SK-N-SH (cell line): ENCODE measurements around the gene LGALS3BP. TPM values are rescaled to one million over a fixed set of nuclear protein-coding genes. Genes with fewer than 3 reads are reported as not detected.

Experiments
- CTCF ChIA-PET: fragments of 300-600, 350-600 bp; formaldehyde crosslinking; extraction: SDS; loops from one replicate; lab custom pipeline; 2021; lab: Yijun Ruan, JAX
- POLR2A ChIA-PET: fragments of 350-600 bp; sonication (Branson Sonifier 250); formaldehyde crosslinking; extraction: SDS; loops from one replicate; lab custom pipeline; 2020; ENCODE audit warnings: antibody characterized with exemption, inconsistent platforms; lab: Yijun Ruan, JAX
- DNase-seq: peaks from one replicate; pipeline ENCODE4 v3.0.0; 2012
- H2AFZ ChIP-seq: fragments of 200-600 bp; sonication (generic); 2 replicates; pipeline ENCODE4 v1.8.1; 2016; ENCODE audit warnings: antibody characterized with exemption, mild to moderate bottlenecking, low read depth
- H3F3A ChIP-seq: fragments of 200-600 bp; sonication (generic); replicated peaks from 2 replicates; pipeline ENCODE3; 2016; ENCODE audit warnings: antibody characterized with exemption, mild to moderate bottlenecking; ENCODE audit not compliant: insufficient read depth
- H3K27ac ChIP-seq, 2 experiments: fragments of 200-500 bp in 1 of 2; fragments of 200-600 bp in 1 of 2; sonication (Bioruptor generic) in 1 of 2; sonication (generic), shearing (Covaris generic) in 1 of 2; 2 replicates each; pipeline versions ENCODE4 v1.5.1 to v1.6.1; 2014 to 2016; ENCODE audit warnings: low read depth in 2 of 2, inconsistent platforms in 1 of 2, low read length in 1 of 2, mild to moderate bottlenecking in 1 of 2, mixed read lengths in 1 of 2
- H3K27me3 ChIP-seq: fragments of 200-600 bp; sonication (generic), shearing (Covaris generic); 2 replicates; pipeline ENCODE4 v1.6.1; 2016; ENCODE audit warnings: mixed run types; ENCODE audit not compliant: insufficient read depth
- H3K36me3 ChIP-seq, 2 experiments: fragments of 200-500 bp in 1 of 2; fragments of 200-600 bp in 1 of 2; sonication (Bioruptor generic) in 1 of 2; sonication (generic) in 1 of 2; replicated peaks in 1 of 2; 2 replicates each; pipeline versions ENCODE3 to v1.5.1; 2014 to 2016; ENCODE audit warnings: low read length in 1 of 2, mild to moderate bottlenecking in 1 of 2; ENCODE audit not compliant: insufficient read depth in 2 of 2, control insufficient read depth in 1 of 2
- H3K4me1 ChIP-seq, 2 experiments: fragments of 200-500 bp in 1 of 2; fragments of 200-600 bp in 1 of 2; sonication (Bioruptor generic) in 1 of 2; sonication (generic), shearing (Covaris generic) in 1 of 2; 2 replicates each; pipeline versions ENCODE4 v1.5.1 to v1.6.1; 2014 to 2016; ENCODE audit warnings: low read depth in 1 of 2, low read length in 1 of 2, mixed run types in 1 of 2; ENCODE audit not compliant: insufficient read depth in 2 of 2, control insufficient read depth in 1 of 2
- H3K4me2 ChIP-seq: fragments of 200-600 bp; sonication (generic), shearing (Covaris generic); 2 replicates; pipeline ENCODE4 v1.6.1; 2017; ENCODE audit warnings: mixed run types
- H3K4me3 ChIP-seq, 2 experiments: fragments of 200-500 bp in 1 of 2; fragments of 200-600 bp in 1 of 2; sonication (Bioruptor generic) in 1 of 2; sonication (generic), shearing (Covaris generic) in 1 of 2; 2 replicates each; pipeline versions ENCODE4 v1.5.1 to v1.8.1; 2014 to 2016; ENCODE audit warnings: low read depth in 2 of 2, inconsistent platforms in 1 of 2, low read length in 1 of 2, mild to moderate bottlenecking in 1 of 2, mixed read lengths in 1 of 2, moderate library complexity in 1 of 2
- H3K79me2 ChIP-seq: fragments of 200-600 bp; sonication (generic); 2 replicates; pipeline ENCODE4 v1.8.1; 2017; ENCODE audit warnings: mild to moderate bottlenecking; ENCODE audit not compliant: insufficient read depth
- H3K9ac ChIP-seq: fragments of 200-600 bp; sonication (generic); 2 replicates; pipeline ENCODE4 v1.6.1; 2017; ENCODE audit warnings: mixed run types
- H3K9me2 ChIP-seq: fragments of 200-600 bp; sonication (generic); 2 replicates; pipeline ENCODE4 v1.6.1; 2017; ENCODE audit warnings: mixed run types
- H3K9me3 ChIP-seq: fragments of 200-600 bp; sonication (generic); 2 replicates; pipeline ENCODE4 v1.6.1; 2017; ENCODE audit warnings: mixed run types, mild to moderate bottlenecking, moderate library complexity
- H4K20me1 ChIP-seq: fragments of 200-600 bp; sonication (generic); 2 replicates; pipeline ENCODE4 v1.6.1; 2017; ENCODE audit warnings: mild to moderate bottlenecking, mixed run types; ENCODE audit not compliant: insufficient read depth
- CHD2 ChIP-seq: fragments of 150-350 bp; IDR thresholded peaks from 2 replicates; pipeline ENCODE4 v1.6.1; 2018; ENCODE audit warnings: low read length; ENCODE audit not compliant: partially characterized antibody
- ELF1 ChIP-seq: IDR thresholded peaks from 2 replicates; pipeline ENCODE4 v1.4.0; 2012
- EZH2phosphoT487 ChIP-seq: fragments of 200-600 bp; sonication (generic); IDR thresholded peaks from 2 replicates; pipeline ENCODE4 v1.6.1; 2017; ENCODE audit warnings: low read depth, mixed run types, mild to moderate bottlenecking, antibody characterized with exemption, moderate library complexity, borderline replicate concordance
- FOSL2 ChIP-seq: IDR thresholded peaks from 2 replicates; pipeline ENCODE4 v1.4.0; 2012; ENCODE audit warnings: low read depth, mild to moderate bottlenecking, moderate library complexity, borderline replicate concordance
- FOXM1 ChIP-seq: IDR thresholded peaks from 2 replicates; pipeline ENCODE4 v1.4.0; 2012; ENCODE audit warnings: low read depth, mild to moderate bottlenecking
- JUND ChIP-seq: IDR thresholded peaks from 2 replicates; pipeline ENCODE4 v1.4.0; 2012
- MAX ChIP-seq: IDR thresholded peaks from 2 replicates; pipeline ENCODE4 v1.4.0; 2012; ENCODE audit warnings: low read depth
- MEF2A ChIP-seq: IDR thresholded peaks from 2 replicates; pipeline ENCODE4 v1.4.0; 2012; ENCODE audit warnings: low read depth, borderline replicate concordance
- MXI1 ChIP-seq: IDR thresholded peaks from 2 replicates; pipeline ENCODE4 v1.6.1; 2012; ENCODE audit warnings: mild to moderate bottlenecking, low read depth, low read length, improper control_type of control experiment
- NFIC ChIP-seq: IDR thresholded peaks from 2 replicates; pipeline ENCODE4 v1.4.0; 2012; ENCODE audit warnings: borderline replicate concordance
- POLR2AphosphoS5 ChIP-seq: IDR thresholded peaks from 2 replicates; pipeline ENCODE4 v1.6.1; 2012; ENCODE audit warnings: low read depth, low read length
- RAD21 ChIP-seq: IDR thresholded peaks from 2 replicates; pipeline ENCODE4 v1.6.1; 2012; ENCODE audit warnings: mild to moderate bottlenecking, low read length
- RCOR1 ChIP-seq: fragments of 150-350 bp; IDR thresholded peaks from 2 replicates; pipeline ENCODE4 v1.6.1; 2017; ENCODE audit warnings: antibody characterized with exemption, low read length
- SIN3A ChIP-seq: IDR thresholded peaks from 2 replicates; pipeline ENCODE4 v1.6.1; 2012; ENCODE audit warnings: low read depth, mild to moderate bottlenecking, low read length, moderate library complexity, borderline replicate concordance
- SMC3 ChIP-seq: IDR thresholded peaks from 2 replicates; pipeline ENCODE4 v1.6.1; 2012; ENCODE audit warnings: low read depth, low read length, improper control_type of control experiment
- TEAD4 ChIP-seq: IDR thresholded peaks from 2 replicates; pipeline ENCODE4 v1.4.0; 2012; ENCODE audit warnings: mild to moderate bottlenecking, borderline replicate concordance; ENCODE audit not compliant: insufficient read depth
- ZBTB33 ChIP-seq: IDR thresholded peaks from 2 replicates; pipeline ENCODE4 v1.4.0; 2012; ENCODE audit warnings: low read depth, borderline replicate concordance
- WGBS: methylation state at CpG from one replicate; pipeline ENCODE4 v1.1.6; 2017; ENCODE audit warnings: low lambda C conversion rate; 5-methylcytosine and 5-hydroxymethylcytosine counted together
- polyA plus RNA-seq, 3 experiments: library from polyadenylated mRNA; depleted of rRNA; stranded (reverse); fragments of >200 nt; gene quantifications; 2 replicates each; pipeline ENCODE4 v1.2.3, GENCODE V29; 2012
- TF ChIP-seq, protein P1 (sequence below): IDR thresholded peaks from 2 replicates; pipeline ENCODE4; 2012
- TF ChIP-seq, protein P2 (sequence below): fragments of 200-600 bp; sonication (generic); IDR thresholded peaks from 2 replicates; pipeline ENCODE4 v1.6.1; 2017; ENCODE audit warnings: antibody characterized with exemption, mild to moderate bottlenecking, moderate library complexity
- TF ChIP-seq, protein P3 (sequence below): IDR thresholded peaks from 2 replicates; pipeline ENCODE4 v1.6.1; 2012; ENCODE audit warnings: mild to moderate bottlenecking, low read depth, low read length, moderate library complexity

LGALS3BP gene
- polyA plus RNA-seq, 1 of the 3 experiments (the other 2 are of a cell fraction): 579 TPM

GRCh38 chr17:79019261-79019631, 39.5 kb upstream of the LGALS3BP start:
- H3K27ac ChIP-seq: no peak overlapping the region
- 98% methylated on average over 2 of the region's 2 CpGs for WGBS
- H3F3A ChIP-seq: peaks cover 3% of the 10 kb centered on the region
- POLR2A ChIA-PET: no interaction called here
- no peak overlapping the region for H3K4me2 ChIP-seq
- no peaks in the 10 kb centered on the region for H3K9me2 ChIP-seq
- H3K36me3 ChIP-seq: peaks cover 0 to 5% of the 10 kb centered on the region in 2 experiments
- H4K20me1 ChIP-seq: no peaks in the 10 kb centered on the region
- H3K9me3 ChIP-seq: peaks cover 18% of the 10 kb centered on the region
- H3K4me1 ChIP-seq: peaks cover 0 to 8% of the 10 kb centered on the region in 2 experiments; a peak in 1 of 4 replicates
- DNase-seq: no peak
- CTCF ChIA-PET: interaction anchor here (0.6 to 22.0 kb wide), 13 partner anchors 10 to 373 kb away, joined by 3 to 405 read pairs (median 6); partner anchors contain the start of gene LGALS3BP
- no peaks in the 10 kb centered on the region for H3K79me2 ChIP-seq
- H3K4me3 ChIP-seq: no peak overlapping the region; a peak in 1 of 4 replicates
- no peak overlapping the region for H2AFZ ChIP-seq
- no peaks in the 10 kb centered on the region for H3K27me3 ChIP-seq
- TF ChIP-seq MXI1 (no peak), JUND (no peak), SMC3 (no peak), FOXM1 (no peak), RAD21 (no peak), CHD2 (no peak), MAX (no peak), FOSL2 (no peak), POLR2AphosphoS5 (no peak), RCOR1 (no peak), SIN3A (no peak), ZBTB33 (no peak), MEF2A (no peak), ELF1 (no peak), TEAD4 (no peak), EZH2phosphoT487 (no peak), NFIC (no peak)
- TF ChIP-seq, protein P1, sequence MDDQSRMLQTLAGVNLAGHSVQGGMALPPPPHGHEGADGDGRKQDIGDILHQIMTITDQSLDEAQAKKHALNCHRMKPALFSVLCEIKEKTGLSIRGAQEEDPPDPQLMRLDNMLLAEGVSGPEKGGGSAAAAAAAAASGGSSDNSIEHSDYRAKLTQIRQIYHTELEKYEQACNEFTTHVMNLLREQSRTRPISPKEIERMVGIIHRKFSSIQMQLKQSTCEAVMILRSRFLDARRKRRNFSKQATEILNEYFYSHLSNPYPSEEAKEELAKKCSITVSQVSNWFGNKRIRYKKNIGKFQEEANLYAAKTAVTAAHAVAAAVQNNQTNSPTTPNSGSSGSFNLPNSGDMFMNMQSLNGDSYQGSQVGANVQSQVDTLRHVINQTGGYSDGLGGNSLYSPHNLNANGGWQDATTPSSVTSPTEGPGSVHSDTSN: no peak
- TF ChIP-seq, protein P2, sequence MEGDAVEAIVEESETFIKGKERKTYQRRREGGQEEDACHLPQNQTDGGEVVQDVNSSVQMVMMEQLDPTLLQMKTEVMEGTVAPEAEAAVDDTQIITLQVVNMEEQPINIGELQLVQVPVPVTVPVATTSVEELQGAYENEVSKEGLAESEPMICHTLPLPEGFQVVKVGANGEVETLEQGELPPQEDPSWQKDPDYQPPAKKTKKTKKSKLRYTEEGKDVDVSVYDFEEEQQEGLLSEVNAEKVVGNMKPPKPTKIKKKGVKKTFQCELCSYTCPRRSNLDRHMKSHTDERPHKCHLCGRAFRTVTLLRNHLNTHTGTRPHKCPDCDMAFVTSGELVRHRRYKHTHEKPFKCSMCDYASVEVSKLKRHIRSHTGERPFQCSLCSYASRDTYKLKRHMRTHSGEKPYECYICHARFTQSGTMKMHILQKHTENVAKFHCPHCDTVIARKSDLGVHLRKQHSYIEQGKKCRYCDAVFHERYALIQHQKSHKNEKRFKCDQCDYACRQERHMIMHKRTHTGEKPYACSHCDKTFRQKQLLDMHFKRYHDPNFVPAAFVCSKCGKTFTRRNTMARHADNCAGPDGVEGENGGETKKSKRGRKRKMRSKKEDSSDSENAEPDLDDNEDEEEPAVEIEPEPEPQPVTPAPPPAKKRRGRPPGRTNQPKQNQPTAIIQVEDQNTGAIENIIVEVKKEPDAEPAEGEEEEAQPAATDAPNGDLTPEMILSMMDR: no peak
- TF ChIP-seq, protein P3, sequence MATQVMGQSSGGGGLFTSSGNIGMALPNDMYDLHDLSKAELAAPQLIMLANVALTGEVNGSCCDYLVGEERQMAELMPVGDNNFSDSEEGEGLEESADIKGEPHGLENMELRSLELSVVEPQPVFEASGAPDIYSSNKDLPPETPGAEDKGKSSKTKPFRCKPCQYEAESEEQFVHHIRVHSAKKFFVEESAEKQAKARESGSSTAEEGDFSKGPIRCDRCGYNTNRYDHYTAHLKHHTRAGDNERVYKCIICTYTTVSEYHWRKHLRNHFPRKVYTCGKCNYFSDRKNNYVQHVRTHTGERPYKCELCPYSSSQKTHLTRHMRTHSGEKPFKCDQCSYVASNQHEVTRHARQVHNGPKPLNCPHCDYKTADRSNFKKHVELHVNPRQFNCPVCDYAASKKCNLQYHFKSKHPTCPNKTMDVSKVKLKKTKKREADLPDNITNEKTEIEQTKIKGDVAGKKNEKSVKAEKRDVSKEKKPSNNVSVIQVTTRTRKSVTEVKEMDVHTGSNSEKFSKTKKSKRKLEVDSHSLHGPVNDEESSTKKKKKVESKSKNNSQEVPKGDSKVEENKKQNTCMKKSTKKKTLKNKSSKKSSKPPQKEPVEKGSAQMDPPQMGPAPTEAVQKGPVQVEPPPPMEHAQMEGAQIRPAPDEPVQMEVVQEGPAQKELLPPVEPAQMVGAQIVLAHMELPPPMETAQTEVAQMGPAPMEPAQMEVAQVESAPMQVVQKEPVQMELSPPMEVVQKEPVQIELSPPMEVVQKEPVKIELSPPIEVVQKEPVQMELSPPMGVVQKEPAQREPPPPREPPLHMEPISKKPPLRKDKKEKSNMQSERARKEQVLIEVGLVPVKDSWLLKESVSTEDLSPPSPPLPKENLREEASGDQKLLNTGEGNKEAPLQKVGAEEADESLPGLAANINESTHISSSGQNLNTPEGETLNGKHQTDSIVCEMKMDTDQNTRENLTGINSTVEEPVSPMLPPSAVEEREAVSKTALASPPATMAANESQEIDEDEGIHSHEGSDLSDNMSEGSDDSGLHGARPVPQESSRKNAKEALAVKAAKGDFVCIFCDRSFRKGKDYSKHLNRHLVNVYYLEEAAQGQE: no peak
- H3K9ac ChIP-seq: no peak overlapping the region
